Ishikawa (cell line): ENCODE results near the gene CRTC2.

Experiments
- CEBPB ChIP-seq: IDR thresholded peaks from 2 replicates; pipeline ENCODE4 v1.6.1; 2012
- CREB1 ChIP-seq: IDR thresholded peaks from 2 replicates; pipeline ENCODE4 v1.6.1; 2012; ENCODE audit warnings: low read depth
- EGR1 ChIP-seq: IDR thresholded peaks from 2 replicates; pipeline ENCODE4 v1.6.1; 2012
- EP300 ChIP-seq: IDR thresholded peaks from 2 replicates; pipeline ENCODE4 v1.6.1; 2012; ENCODE audit warnings: borderline replicate concordance
- FOXM1 ChIP-seq: IDR thresholded peaks from 2 replicates; pipeline ENCODE4 v1.6.1; 2012; ENCODE audit warnings: low read depth, borderline replicate concordance
- MAX ChIP-seq: IDR thresholded peaks from 2 replicates; pipeline ENCODE4 v1.6.1; 2012
- NFIC ChIP-seq: IDR thresholded peaks from 2 replicates; pipeline ENCODE4 v1.6.1; 2012
- RAD21 ChIP-seq: IDR thresholded peaks from 2 replicates; pipeline ENCODE4 v1.6.1; 2012; ENCODE audit warnings: low read depth
- REST ChIP-seq: IDR thresholded peaks from 2 replicates; pipeline ENCODE4 v1.6.1; 2012; ENCODE audit warnings: low read depth, mild to moderate bottlenecking
- TAF1 ChIP-seq: IDR thresholded peaks from 2 replicates; pipeline ENCODE4 v1.6.1; 2012; ENCODE audit warnings: low read depth, mild to moderate bottlenecking
- TCF12 ChIP-seq: IDR thresholded peaks from 2 replicates; pipeline ENCODE4 v1.6.1; 2012; ENCODE audit warnings: low read depth
- TEAD4 ChIP-seq: IDR thresholded peaks from 2 replicates; pipeline ENCODE4 v1.6.1; 2012
- USF1 ChIP-seq: IDR thresholded peaks from 2 replicates; pipeline ENCODE4 v1.6.1; 2012
- YY1 ChIP-seq: IDR thresholded peaks from 2 replicates; pipeline ENCODE4 v1.6.1; 2012; ENCODE audit warnings: low read depth
- ZBTB7A ChIP-seq: IDR thresholded peaks from 2 replicates; pipeline ENCODE4 v1.6.1; 2012; ENCODE audit warnings: low read depth

CRTC2 gene

GRCh38 chr1:153957744-153958110 lies 685 bp downstream of the CRTC2 start:
- TF ChIP-seq EGR1 (no peak), EP300 (no peak), RAD21 (no peak), TCF12 (no peak), MAX (no peak), FOXM1 (no peak), YY1 (no peak), USF1 (no peak)

- no peak for TF ChIP-seq CREB1
- TF ChIP-seq CEBPB, result no peak
Observed at GRCh38 chr1:153956997-153957715, 1.3 kb downstream of the CRTC2 start.

- TF ChIP-seq EGR1, result no peak
- TF ChIP-seq YY1, result no peak
- no peak for TF ChIP-seq USF1
- no peak for TF ChIP-seq RAD21
- no peak for TF ChIP-seq TAF1
- no peak for TF ChIP-seq NFIC
- no peak for TF ChIP-seq EP300
- no peak for TF ChIP-seq CREB1
- TF ChIP-seq REST, result no peak
- TF ChIP-seq MAX, result no peak
- no peak for TF ChIP-seq FOXM1
- no peak for TF ChIP-seq TEAD4
- no peak for TF ChIP-seq TCF12
- no peak for TF ChIP-seq CEBPB
- no peak for TF ChIP-seq ZBTB7A
Observed at GRCh38 chr1:153954826-153955225, 3.6 kb downstream of the CRTC2 start.

GRCh38 chr1:153953859-153954365 lies 4.5 kb downstream of the CRTC2 start:
- TF ChIP-seq RAD21 (no peak), TEAD4 (no peak), EP300 (no peak)

- no peak for TF ChIP-seq ZBTB7A
- TF ChIP-seq YY1, result no peak
- TF ChIP-seq USF1, result no peak
- TF ChIP-seq TCF12, result no peak
- TF ChIP-seq RAD21, result no peak
- TF ChIP-seq FOXM1, result no peak
- no peak for TF ChIP-seq EP300
- TF ChIP-seq CREB1, result no peak
- TF ChIP-seq REST, result no peak
- no peak for TF ChIP-seq TEAD4
- no peak for TF ChIP-seq NFIC
- TF ChIP-seq EGR1, result no peak
- TF ChIP-seq MAX, result no peak
- TF ChIP-seq TAF1, result no peak
Observed at GRCh38 chr1:153951801-153952200, 6.6 kb downstream of the CRTC2 start.

- TF ChIP-seq ZBTB7A (no peak), NFIC (no peak), TAF1 (no peak), USF1 (no peak), CREB1 (no peak), RAD21 (no peak), MAX (no peak), EGR1 (no peak), TEAD4 (no peak), CEBPB (no peak), REST (no peak), EP300 (no peak), FOXM1 (no peak), YY1 (no peak), TCF12 (no peak)
Observed at GRCh38 chr1:153951183-153951582, 7.2 kb downstream of the CRTC2 start.
